NCI-H345 treated with DMSO at 0.1 percent for 48 hours (cell line): ENCODE data around the gene CUL1.
"Not testable (repeated sequence)": the region's sequence is repeated elsewhere in the genome, so short reads cannot be mapped to it uniquely, and the experiment has no call there.

Experiments
- DNase-seq: peaks from one replicate; lab custom pipeline; 2025; ENCODE audit not compliant: unreplicated experiment; lab: John Stamatoyannopoulos, UW

Gene CUL1

DNA sequence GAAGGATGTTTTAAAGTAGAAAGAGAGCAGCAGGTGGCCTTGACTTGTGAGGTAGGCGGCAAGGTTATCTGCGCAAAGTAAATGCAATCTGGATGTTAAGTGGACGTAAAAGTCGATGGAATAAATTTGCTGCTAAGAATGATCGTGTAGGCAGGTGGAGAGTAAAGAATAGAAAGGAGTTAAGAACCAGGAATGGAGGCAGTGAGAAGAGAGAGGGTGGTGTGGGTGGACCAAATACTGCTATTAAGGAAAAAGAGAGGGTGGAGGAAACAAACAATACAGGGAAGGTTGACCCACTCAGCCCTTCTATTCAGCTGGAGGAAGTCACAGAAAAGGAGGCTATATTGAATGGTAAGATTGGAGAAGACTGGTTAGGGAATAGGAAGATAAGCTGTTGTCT, 1.9 kb upstream of the CUL1 start:
- DNase-seq, result no peak

DNA sequence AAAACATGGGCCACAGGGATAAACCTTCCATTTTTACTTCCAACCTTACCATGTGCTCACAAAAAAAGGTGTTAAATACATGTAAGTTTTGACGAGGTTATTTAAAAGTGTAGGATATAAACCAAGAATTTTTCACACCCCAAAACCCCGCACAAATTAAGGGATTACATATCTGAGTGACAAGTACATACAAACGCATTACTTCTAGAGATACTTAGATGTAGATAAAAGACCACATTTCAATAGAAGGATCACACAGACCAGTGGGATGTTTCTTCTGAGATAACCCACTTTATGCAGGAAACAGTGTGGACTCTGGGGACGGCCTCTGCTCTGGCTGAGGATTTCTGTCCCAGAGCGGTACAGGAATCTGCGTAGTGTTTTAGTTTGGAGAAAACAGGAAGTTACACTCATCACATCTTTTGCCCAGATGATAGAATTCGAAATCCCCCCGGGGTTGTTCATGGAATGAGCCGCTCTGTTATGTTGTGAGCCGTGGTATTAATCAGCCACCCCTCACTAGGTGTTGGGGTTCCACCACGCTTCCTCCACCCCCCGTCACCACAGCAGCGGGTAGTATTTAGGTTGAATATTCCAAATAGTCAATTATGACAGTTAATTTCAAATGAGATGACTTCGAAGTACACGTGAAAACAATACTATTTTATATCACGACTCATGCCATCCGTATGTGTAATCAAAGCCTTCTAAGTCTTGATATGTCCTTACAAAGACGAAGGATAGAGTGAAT, 1.3 kb upstream of the CUL1 start:
- no peak for DNase-seq

DNA sequence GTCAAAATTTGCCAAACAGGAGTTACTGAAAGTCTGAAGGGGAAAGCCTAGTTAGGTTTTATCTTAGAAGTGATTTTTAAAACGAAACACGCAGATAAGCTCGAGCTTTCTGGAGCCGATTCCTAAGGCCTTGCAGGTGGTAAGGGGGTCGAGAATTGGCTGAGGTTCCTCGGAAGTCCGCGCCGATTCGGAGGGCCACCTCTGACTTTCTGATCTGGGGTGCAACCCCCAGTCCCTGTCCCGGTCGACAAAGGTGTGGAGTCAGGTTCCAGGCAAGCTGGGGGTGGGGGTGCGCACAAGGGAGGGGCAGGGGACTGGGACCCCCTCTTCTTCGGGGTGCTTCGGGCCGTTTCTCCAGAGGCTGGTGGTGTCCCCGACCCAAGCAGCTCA, 701 bp upstream of the CUL1 start:
- no peak for DNase-seq

GRCh38 chr7:148699024-148699781, 500 bp downstream of the CUL1 start:
- DNase-seq, result no peak

DNA sequence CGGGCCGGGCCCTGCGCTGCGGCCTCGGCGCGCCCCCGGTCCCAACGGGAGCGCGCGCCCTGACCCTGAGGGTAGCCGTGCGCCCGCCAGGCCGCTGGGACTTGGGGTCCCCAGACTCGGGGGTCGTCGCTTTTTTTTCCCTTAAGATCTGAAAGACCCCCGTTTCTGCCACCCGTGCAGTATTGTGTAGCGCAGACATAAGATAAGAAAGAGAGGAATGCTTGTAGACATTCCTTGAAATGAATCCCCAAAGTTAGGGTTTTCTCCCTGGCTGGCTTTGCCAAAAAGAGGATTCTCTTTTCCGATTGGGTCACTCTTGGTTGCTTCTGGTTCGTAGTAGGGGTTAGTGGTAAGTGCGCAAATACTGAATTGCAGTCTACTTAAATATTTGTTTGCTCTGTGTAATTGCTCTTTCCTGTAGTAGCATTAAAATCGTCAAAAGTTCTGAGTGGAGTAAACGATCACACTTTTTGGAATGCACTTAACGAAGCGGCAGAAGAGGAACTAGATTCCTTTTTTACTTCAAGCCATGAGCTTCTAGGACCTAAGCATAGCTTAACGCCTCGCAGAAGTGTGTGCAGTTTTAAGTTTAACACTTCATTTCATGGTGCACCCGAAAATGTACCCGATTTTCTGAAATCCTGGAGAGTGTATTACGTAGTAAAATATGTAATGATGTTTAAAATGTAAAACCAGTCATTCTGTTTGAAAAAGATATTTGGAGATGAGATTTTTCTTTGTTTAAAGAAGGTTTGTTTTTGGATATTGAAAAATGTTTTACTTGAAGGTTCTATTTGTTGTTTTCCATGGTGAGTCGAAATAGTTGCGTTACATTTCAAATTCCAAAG, 1.3 kb downstream of the CUL1 start:
- DNase-seq, result no peak

GRCh38 chr7:148700661-148701064, 2.0 kb downstream of the CUL1 start:
- no peak for DNase-seq

- DNase-seq, result no peak
Measured at GRCh38 chr7:148701414-148701813, 2.7 kb downstream of the CUL1 start.

GRCh38 chr7:148702876-148703670, 4.4 kb downstream of the CUL1 start:
- DNase-seq, result no peak

GRCh38 chr7:148703671-148703962, 4.9 kb downstream of the CUL1 start:
- DNase-seq, result not testable (repeated sequence)

GRCh38 chr7:148704189-148704588, 5.5 kb downstream of the CUL1 start:
- DNase-seq, result no peak

DNA sequence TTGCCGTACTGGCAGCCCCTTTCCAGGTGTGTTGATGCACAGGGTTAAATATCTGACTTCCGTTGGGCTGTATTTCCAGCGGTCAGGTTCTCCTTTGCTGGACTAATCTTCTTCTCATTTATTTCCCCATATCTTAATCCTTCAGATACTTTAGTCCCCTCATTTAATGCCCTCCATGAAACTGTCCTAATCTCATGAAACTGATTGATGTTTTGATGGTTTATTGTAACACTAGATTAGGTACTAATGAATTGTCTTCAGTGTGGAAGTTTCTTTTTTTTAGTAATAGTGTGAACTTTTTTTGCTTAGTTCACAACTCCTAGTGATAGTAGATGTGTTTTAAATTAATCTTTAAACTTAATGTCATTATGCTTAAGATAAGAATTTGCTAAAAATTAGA, 6.3 kb downstream of the CUL1 start:
- no peak for DNase-seq

DNA sequence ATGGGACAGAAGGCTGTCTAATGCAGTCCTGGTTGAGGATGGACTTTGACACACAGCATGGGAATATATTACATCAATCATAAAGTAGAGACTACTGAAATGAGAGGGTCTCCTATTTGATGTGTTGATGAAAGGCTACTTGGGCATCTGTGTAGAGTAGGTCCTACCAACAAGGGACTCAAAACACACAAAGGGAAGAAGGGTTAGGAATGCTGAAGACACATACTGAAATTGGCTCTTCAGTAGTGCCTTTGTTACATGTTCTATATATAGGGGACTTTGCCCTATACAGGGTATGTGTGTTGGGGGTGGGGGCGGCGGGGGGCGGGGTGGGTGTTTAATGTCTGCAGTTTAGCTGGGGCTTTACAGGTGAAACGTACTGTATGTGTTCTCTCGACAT, 7.7 kb downstream of the CUL1 start:
- DNase-seq, result no peak

GRCh38 chr7:148708026-148708885, 9.6 kb downstream of the CUL1 start:
- DNase-seq, result no peak

GRCh38 chr7:148709014-148709413, 10.3 kb downstream of the CUL1 start:
- no peak for DNase-seq

DNA sequence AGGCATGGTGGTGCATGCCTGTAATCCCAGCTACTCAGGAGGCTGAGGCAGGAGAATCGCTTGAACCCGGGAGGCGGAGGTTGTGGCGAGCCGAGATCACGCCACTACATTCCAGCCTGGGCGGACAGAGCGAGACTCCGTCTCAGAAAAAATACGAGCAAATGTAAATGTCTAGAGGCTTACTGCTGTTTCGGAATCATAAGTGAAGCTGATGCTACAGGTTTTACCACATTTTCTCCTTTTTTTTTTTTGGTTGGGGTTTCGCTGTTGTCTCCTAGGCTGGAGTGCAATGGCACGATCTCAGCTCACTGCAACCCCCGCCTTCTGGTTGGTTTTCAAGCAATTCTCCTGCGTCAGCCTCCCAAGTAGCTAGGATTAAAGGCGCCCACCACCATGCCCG, 11.7 kb downstream of the CUL1 start:
- DNase-seq, result not testable (repeated sequence)

GRCh38 chr7:148711191-148712102, 12.7 kb downstream of the CUL1 start:
- no peak for DNase-seq

- no peak for DNase-seq
Measured at GRCh38 chr7:148712678-148713329, 14.1 kb downstream of the CUL1 start.

GRCh38 chr7:148714498-148714897, 15.8 kb downstream of the CUL1 start:
- no peak for DNase-seq

DNA sequence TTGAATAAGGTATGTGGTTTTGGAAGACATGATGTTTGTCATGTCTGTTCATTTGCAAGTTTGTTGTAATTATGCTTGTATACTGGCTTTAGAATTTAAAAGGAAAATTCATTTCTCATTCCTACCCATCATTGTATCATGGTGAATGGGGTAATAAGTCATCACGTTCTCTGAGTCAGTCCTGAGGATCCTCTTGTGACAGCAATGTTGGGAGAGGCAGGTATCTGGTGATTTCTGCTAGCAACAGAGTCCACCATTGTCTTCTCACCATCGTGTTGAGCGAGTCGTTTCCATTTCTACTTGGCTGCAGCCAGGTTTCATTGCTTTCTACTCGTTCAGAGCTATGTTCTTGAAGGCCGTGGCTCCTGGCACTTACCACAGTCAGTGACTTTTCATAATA, 16.3 kb downstream of the CUL1 start:
- DNase-seq, result no peak
